SH-SY5Y (cell line): ENCODE measurements around the gene POTEB2.
"Not testable (repeated sequence)": the region's sequence is repeated elsewhere in the genome, so short reads cannot be mapped to it uniquely, and the experiment has no call there.

Experiments
- GATA2 ChIP-seq: IDR thresholded peaks from 2 replicates; pipeline ENCODE4 v1.6.1; 2011; ENCODE audit warnings: mild to moderate bottlenecking, low read depth, low read length
- GATA3 ChIP-seq: IDR thresholded peaks from 2 replicates; pipeline ENCODE4 v1.6.1; 2011; ENCODE audit warnings: low read depth, mild to moderate bottlenecking, low read length, moderate library complexity

Gene POTEB2

DNA sequence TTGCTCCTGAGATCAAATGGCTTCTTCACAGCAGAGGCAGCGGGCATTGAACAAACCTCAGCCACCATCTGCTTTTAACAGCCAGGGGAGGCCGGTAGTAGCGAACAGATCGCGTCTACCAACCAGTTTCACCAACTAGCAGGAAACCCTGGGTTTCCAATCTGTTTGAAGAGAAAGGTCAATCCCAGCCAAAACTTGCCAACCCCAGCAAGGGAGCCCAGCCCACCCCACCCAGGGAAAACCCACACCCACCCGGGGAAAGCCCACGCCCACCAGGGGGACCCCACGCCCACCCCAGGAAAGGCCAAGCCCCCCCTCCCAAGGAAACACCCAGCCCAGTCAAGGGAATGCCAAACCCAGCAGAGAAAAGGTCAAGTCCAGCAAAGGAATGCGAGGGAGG lies at the start of gene POTEB2:
Gene POTEB2, minus strand, starts transcription at position 101 of the 400 bp plus-strand sequence. Its CDS starts 33 bp downstream, at position 68.
- TF ChIP-seq GATA3, GATA2: not testable (repeated sequence)
